BE2C (cell line): ENCODE data around the gene EBF3. TPM values are rescaled to one million over a fixed set of nuclear protein-coding genes. Genes with fewer than 3 reads are reported as not detected.

Experiments
- DNase-seq: peaks from one replicate; pipeline ENCODE4 v3.0.0-alpha.2; 2020
- H3K27me3 ChIP-seq: fragments of 250-450 bp; sonication (Bioruptor Pico); 2 replicates; pipeline ENCODE4 v1.5.1; 2020; ENCODE audit warnings: mild to moderate bottlenecking
- H3K36me3 ChIP-seq: fragments of 250-450 bp; sonication (Bioruptor Pico); 2 replicates; pipeline ENCODE4 v1.5.1; 2020; ENCODE audit warnings: mild to moderate bottlenecking
- H3K4me1 ChIP-seq: fragments of 250-450 bp; sonication (Bioruptor Pico); 2 replicates; pipeline ENCODE4 v1.5.1; 2020
- H3K4me3 ChIP-seq: 2 replicates; pipeline ENCODE4 v1.5.1; 2011; ENCODE audit warnings: low read depth, low read length
- H3K9me3 ChIP-seq: fragments of 250-450 bp; sonication (Bioruptor Pico); 2 replicates; pipeline ENCODE4 v1.5.1; 2020
- CTCF ChIP-seq: IDR thresholded peaks from 2 replicates; pipeline ENCODE4 v1.5.1; 2012; ENCODE audit warnings: mild to moderate bottlenecking, low read depth, low read length
- polyA plus RNA-seq: library from polyadenylated mRNA; unstranded; fragments of >200 nt; gene quantifications from one replicate; pipeline ENCODE4 v1.2.1, GENCODE V29; 2012; ENCODE audit warnings: low read depth, missing spikeins; ENCODE audit not compliant: insufficient read length, insufficient read depth

Gene EBF3
- polyA plus RNA-seq, result 16.9 TPM

- no peak for TF ChIP-seq CTCF
- H3K4me1 ChIP-seq, result no peaks in the 10 kb centered on the region; the same call in 1 of the 2 replicates
- DNase-seq, result peak; percentile 94
- peak within 1 kb of the TSS; percentile 82 for H3K4me3 ChIP-seq
- no peaks in the 10 kb centered on the region for H3K9me3 ChIP-seq
- peaks cover 11% of the 10 kb centered on the region for H3K36me3 ChIP-seq
- H3K27me3 ChIP-seq, result peaks cover 45% of the 10 kb centered on the region
These were observed at the start of gene EBF3 for GRCh38 chr10:129963641-129964501. TSS of gene EBF3 (minus strand) at chr10:129964274. CDS start at chr10:129963768, 506 bp downstream.

GRCh38 chr10:130013335-130014262, 49.5 kb upstream of the EBF3 start:
- no peak for DNase-seq
- no peaks in the 10 kb centered on the region for H3K4me1 ChIP-seq
- TF ChIP-seq CTCF, result no peak
- H3K27me3 ChIP-seq, result no peaks in the 10 kb centered on the region
- H3K36me3 ChIP-seq, result no peaks in the 10 kb centered on the region
- H3K9me3 ChIP-seq, result no peaks in the 10 kb centered on the region
- no peak overlapping the region for H3K4me3 ChIP-seq

- Histone ChIP-seq H3K4me3 (no peak overlapping the region), H3K4me1 (no peaks in the 10 kb centered on the region), H3K27me3 (no peaks in the 10 kb centered on the region), H3K9me3 (no peaks in the 10 kb centered on the region), H3K36me3 (no peaks in the 10 kb centered on the region)
- TF ChIP-seq CTCF, result no peak
- DNase-seq, result no peak
These were observed 48.1 kb upstream of the EBF3 start for GRCh38 chr10:130012129-130012528.

- H3K9me3 ChIP-seq, result no peaks in the 10 kb centered on the region
- H3K4me3 ChIP-seq, result no peak overlapping the region
- no peaks in the 10 kb centered on the region for H3K27me3 ChIP-seq
- TF ChIP-seq CTCF, result no peak
- H3K4me1 ChIP-seq, result no peaks in the 10 kb centered on the region
- no peaks in the 10 kb centered on the region for H3K36me3 ChIP-seq
- DNase-seq, result no peak
These were observed 46.6 kb upstream of the EBF3 start for GRCh38 chr10:130010653-130011052.

GRCh38 chr10:130009228-130009627, 45.2 kb upstream of the EBF3 start:
- Histone ChIP-seq H3K4me3 (no peak overlapping the region), H3K9me3 (no peaks in the 10 kb centered on the region), H3K4me1 (no peaks in the 10 kb centered on the region), H3K36me3 (no peaks in the 10 kb centered on the region), H3K27me3 (no peaks in the 10 kb centered on the region)
- DNase-seq, result no peak
- TF ChIP-seq CTCF, result no peak
